Measurements from ENCODE around the gene TRAF6. TPM values are rescaled to one million over a fixed set of nuclear protein-coding genes. Genes with fewer than 3 reads are reported as not detected.
"Not testable (repeated sequence)": the region's sequence is repeated elsewhere in the genome, so short reads cannot be mapped to it uniquely, and the experiment has no call there.

TRAF6 gene
- polyA plus RNA-seq, 3 donors = 16.2 to 17.3 (median 16.7) TPM

GRCh38 chr11:36498721-36499120 lies 11.4 kb downstream of the TRAF6 start:
- DNase-seq (ENCODE audit: low read depth in 3 of 3, low spot score in 2 of 3) = no peak

GRCh38 chr11:36493332-36493731 lies 16.7 kb downstream of the TRAF6 start:
- no peak for DNase-seq (ENCODE audit: low read depth in 3 of 3, low spot score in 2 of 3)

GRCh38 chr11:36492724-36493304 lies 17.3 kb downstream of the TRAF6 start:
- peak in 1 of 3 donors; percentile 36 for DNase-seq (ENCODE audit: low read depth in 3 of 3, low spot score in 2 of 3)

- DNase-seq (ENCODE audit: low read depth in 3 of 3, low spot score in 2 of 3) = no peak
Measured at GRCh38 chr11:36490026-36490806, 19.9 kb downstream of the TRAF6 start.

GRCh38 chr11:36488096-36488495 lies 22.0 kb downstream of the TRAF6 start:
- no peak for DNase-seq (ENCODE audit: low read depth in 3 of 3, low spot score in 2 of 3)

- no peak for DNase-seq (ENCODE audit: low read depth in 3 of 3, low spot score in 2 of 3)
Measured at GRCh38 chr11:36487619-36488018, 22.5 kb downstream of the TRAF6 start.

- DNase-seq (ENCODE audit: low read depth in 3 of 3, low spot score in 2 of 3) = no peak
Measured at GRCh38 chr11:36485298-36486002, 24.6 kb downstream of the TRAF6 start.

- DNase-seq (ENCODE audit: low read depth in 3 of 3, low spot score in 2 of 3) = not testable (repeated sequence)
Measured at GRCh38 chr11:36483042-36483441, 27.0 kb downstream of the TRAF6 start.

GRCh38 chr11:36480833-36481232 lies 29.2 kb downstream of the TRAF6 start:
- no peak for DNase-seq (ENCODE audit: low read depth in 3 of 3, low spot score in 2 of 3)

GRCh38 chr11:36478700-36479329 lies 31.3 kb downstream of the TRAF6 start:
- peak; percentile 34 to 49 (median 36) for DNase-seq (ENCODE audit: low read depth in 3 of 3, low spot score in 2 of 3)

GRCh38 chr11:36475192-36475591 lies 34.9 kb downstream of the TRAF6 start:
- DNase-seq (ENCODE audit: low read depth in 3 of 3, low spot score in 2 of 3) = no peak

GRCh38 chr11:36471577-36471976 lies 38.5 kb downstream of the TRAF6 start:
- DNase-seq (ENCODE audit: low read depth in 3 of 3, low spot score in 2 of 3) = no peak

- no peak for DNase-seq (ENCODE audit: low read depth in 3 of 3, low spot score in 2 of 3)
Measured at GRCh38 chr11:36469881-36470802, 39.9 kb downstream of the TRAF6 start.

- DNase-seq (ENCODE audit: low read depth in 3 of 3, low spot score in 2 of 3) = no peak
Measured at GRCh38 chr11:36469063-36469462, 41.0 kb downstream of the TRAF6 start.

- DNase-seq (ENCODE audit: low read depth in 3 of 3, low spot score in 2 of 3) = no peak
Measured at GRCh38 chr11:36467916-36468315, 42.2 kb downstream of the TRAF6 start.

- DNase-seq (ENCODE audit: low read depth in 3 of 3, low spot score in 2 of 3) = no peak
Measured at GRCh38 chr11:36467012-36467411, 43.1 kb downstream of the TRAF6 start.

GRCh38 chr11:36465449-36466163 lies 44.5 kb downstream of the TRAF6 start:
- DNase-seq (ENCODE audit: low read depth in 3 of 3, low spot score in 2 of 3) = no peak

GRCh38 chr11:36464720-36465119 lies 45.4 kb downstream of the TRAF6 start:
- DNase-seq (ENCODE audit: low read depth in 3 of 3, low spot score in 2 of 3) = no peak

GRCh38 chr11:36463781-36464180 lies 46.3 kb downstream of the TRAF6 start:
- DNase-seq (ENCODE audit: low read depth in 3 of 3, low spot score in 2 of 3) = no peak

- DNase-seq (ENCODE audit: low read depth in 3 of 3, low spot score in 2 of 3) = no peak
Measured at GRCh38 chr11:36462321-36462720, 47.8 kb downstream of the TRAF6 start.
